GM13977 (cell line): Measurements from ENCODE around the gene DIAPH2.

ENCODE experiments used
- DNase-seq: peaks from one replicate; pipeline ENCODE4 v3.0.0; 2012; ENCODE audit warnings: low spot score
- in situ Hi-C: fragments of 300-500 bp; cut with MboI; formaldehyde crosslinking; loops from one replicate; pipeline ENCODE4 v1.12.0; 2022; ENCODE audit warnings: low sequenced_read_pairs, low pct_unique_long_range_greater_than_20kb, mixed read lengths, inconsistent platforms; ENCODE audit not compliant: unreplicated experiment
- TF ChIP-seq, protein P1 (sequence below): IDR thresholded peaks from 2 replicates; pipeline ENCODE4 v1.5.1; 2012; ENCODE audit warnings: mild to moderate bottlenecking, control low read depth; ENCODE audit not compliant: insufficient read depth; ENCODE audit errors: extremely low read depth, missing control alignments

The DIAPH2 gene

GRCh38 chrX:97374266-97374665, 689.6 kb downstream of the DIAPH2 start:
- in situ Hi-C loops: no loop called here
- TF ChIP-seq, protein P1, sequence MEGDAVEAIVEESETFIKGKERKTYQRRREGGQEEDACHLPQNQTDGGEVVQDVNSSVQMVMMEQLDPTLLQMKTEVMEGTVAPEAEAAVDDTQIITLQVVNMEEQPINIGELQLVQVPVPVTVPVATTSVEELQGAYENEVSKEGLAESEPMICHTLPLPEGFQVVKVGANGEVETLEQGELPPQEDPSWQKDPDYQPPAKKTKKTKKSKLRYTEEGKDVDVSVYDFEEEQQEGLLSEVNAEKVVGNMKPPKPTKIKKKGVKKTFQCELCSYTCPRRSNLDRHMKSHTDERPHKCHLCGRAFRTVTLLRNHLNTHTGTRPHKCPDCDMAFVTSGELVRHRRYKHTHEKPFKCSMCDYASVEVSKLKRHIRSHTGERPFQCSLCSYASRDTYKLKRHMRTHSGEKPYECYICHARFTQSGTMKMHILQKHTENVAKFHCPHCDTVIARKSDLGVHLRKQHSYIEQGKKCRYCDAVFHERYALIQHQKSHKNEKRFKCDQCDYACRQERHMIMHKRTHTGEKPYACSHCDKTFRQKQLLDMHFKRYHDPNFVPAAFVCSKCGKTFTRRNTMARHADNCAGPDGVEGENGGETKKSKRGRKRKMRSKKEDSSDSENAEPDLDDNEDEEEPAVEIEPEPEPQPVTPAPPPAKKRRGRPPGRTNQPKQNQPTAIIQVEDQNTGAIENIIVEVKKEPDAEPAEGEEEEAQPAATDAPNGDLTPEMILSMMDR: no peak
- no peak for DNase-seq

DNA sequence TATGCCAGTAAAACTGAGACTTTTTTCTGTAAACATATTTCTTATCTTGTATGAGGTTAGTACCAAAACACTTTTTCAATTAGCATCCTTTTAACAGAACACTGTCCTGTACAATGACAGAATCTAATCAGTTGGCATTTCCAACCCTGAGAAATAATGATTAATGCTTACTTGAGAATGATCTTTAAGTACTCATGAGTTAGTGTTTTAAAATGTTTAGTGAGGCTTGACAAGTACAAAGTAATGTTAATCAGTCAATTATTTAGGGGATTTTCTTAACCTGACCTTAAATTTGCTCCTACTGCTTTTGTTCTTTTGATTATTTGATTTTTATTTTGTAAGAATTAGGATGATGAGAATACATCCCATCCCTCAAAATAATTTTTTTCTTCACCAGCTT, 695.6 kb downstream of the DIAPH2 start:
- TF ChIP-seq, protein P1: no peak
- in situ Hi-C loops: no loop called here
- no peak for DNase-seq

DNA sequence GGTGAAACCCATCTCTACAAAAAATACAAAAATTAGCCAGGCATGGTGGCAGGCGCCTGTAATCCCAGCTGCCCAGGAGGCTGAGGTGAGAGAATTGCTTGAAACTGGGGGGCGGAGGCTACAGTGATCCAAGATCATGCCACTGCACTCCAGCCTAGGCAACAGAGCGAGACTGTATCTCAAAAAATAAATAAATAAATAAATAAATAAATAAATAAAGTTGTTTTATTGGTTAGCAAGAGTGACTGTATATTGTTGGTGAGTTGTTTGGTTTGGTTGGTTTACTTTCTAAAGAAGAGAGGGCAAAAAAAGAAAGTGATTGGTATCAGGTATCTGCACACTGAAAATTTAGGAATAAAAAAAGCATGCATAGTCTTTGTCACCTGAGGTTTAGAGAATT, 700.0 kb downstream of the DIAPH2 start:
- in situ Hi-C loops: no loop called here
- TF ChIP-seq, protein P1: no peak
- no peak for DNase-seq

- in situ Hi-C loops: no loop called here
- DNase-seq: no peak
- TF ChIP-seq, protein P1: no peak
Measured at GRCh38 chrX:97387004-97387403, 702.4 kb downstream of the DIAPH2 start.

GRCh38 chrX:97389761-97390192, 705.1 kb downstream of the DIAPH2 start:
- in situ Hi-C loops: no loop called here
- DNase-seq: no peak
- TF ChIP-seq, protein P1: no peak

DNA sequence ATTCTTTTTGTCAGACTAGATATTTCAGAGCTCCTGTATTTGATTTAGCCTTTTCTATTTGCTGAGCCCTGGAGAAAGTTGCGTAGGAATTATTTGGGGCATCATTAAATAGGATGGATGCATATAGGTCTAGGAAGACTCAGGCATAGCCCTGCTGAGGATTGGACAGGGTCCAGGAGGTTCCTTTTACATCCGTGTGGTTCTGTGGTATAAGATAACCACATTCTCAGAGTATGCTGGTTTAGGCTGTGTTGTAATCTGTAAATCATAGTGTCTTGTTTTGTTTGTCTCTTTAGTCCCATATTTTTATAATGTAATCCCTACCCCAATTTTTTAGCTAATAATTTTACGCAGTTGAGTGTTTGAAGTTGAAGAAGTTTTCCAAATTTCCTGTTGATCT, 712.7 kb downstream of the DIAPH2 start:
- TF ChIP-seq, protein P1: no peak
- DNase-seq: no peak
- in situ Hi-C loops: no loop called here

DNA sequence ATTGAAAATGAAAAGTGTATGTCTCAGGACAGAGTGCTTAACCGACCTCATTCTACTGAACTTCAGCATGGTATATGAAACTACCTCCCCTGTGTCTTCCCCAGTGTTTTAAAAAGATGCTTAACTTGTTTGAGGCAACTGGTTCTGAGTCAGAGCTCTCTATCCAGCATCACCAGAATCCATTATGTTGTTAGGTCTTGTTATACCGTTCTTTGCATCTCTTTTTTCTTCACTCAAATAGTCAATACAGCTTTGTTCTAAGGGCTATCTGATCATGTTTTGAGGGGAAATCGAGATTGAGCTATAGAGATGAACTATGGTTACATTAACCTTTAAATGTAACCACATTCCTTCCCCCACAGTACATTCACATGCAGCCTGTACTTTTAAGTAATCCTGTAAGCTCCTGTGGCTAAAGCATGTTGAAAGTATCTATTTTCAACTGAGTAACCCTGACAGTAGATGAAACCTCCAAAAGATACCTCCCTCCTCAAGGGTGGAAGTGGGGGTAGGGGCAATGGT, 713.4 kb downstream of the DIAPH2 start:
- in situ Hi-C loops: no loop called here
- peak; percentile 21 for DNase-seq
- TF ChIP-seq, protein P1: no peak
